Activated T-cell treated with anti-CD3 and anti-CD28 coated beads, Interleukin-2, amount 50 U/mL, for 1 hour (primary cell): ENCODE measurements around the gene FAM131A.
A peak's percentile ranks its signal among the peaks of the same experiment; 100 is the strongest.
"Not testable (repeated sequence)": the region's sequence is repeated elsewhere in the genome, so short reads cannot be mapped to it uniquely, and the experiment has no call there.

Experiments used
- DNase-seq: peaks from one replicate; pipeline ENCODE4 v3.0.0-alpha.2; 2020

FAM131A gene

GRCh38 chr3:184320104-184320445 is 17.3 kb upstream of the FAM131A start:
- peak; percentile 50 for DNase-seq

GRCh38 chr3:184321666-184322065 is 15.7 kb upstream of the FAM131A start:
- no peak for DNase-seq

GRCh38 chr3:184322731-184323487 is 14.5 kb upstream of the FAM131A start:
- DNase-seq = no peak

GRCh38 chr3:184323696-184324095 is 13.7 kb upstream of the FAM131A start:
- no peak for DNase-seq

- no peak for DNase-seq
Measured at GRCh38 chr3:184325269-184325668, 12.1 kb upstream of the FAM131A start.

GRCh38 chr3:184325715-184326369 is 11.6 kb upstream of the FAM131A start:
- DNase-seq = no peak

- no peak for DNase-seq
Measured at GRCh38 chr3:184327171-184327570, 10.2 kb upstream of the FAM131A start.

- no peak for DNase-seq
Measured at GRCh38 chr3:184328516-184328915, 8.9 kb upstream of the FAM131A start.

- no peak for DNase-seq
Measured at GRCh38 chr3:184332370-184333090, 4.9 kb upstream of the FAM131A start.

- DNase-seq = no peak
Measured at GRCh38 chr3:184333190-184333589, 4.2 kb upstream of the FAM131A start.

- no peak for DNase-seq
Measured at GRCh38 chr3:184333700-184334099, 3.7 kb upstream of the FAM131A start.

GRCh38 chr3:184334470-184335158 is 2.8 kb upstream of the FAM131A start:
- peak; percentile 53 for DNase-seq

GRCh38 chr3:184335291-184335660 is 2.1 kb upstream of the FAM131A start:
- DNase-seq = no peak

- DNase-seq = peak; percentile 97
Measured at GRCh38 chr3:184335661-184336546, 1.5 kb upstream of the FAM131A start.

- no peak for DNase-seq
Measured at GRCh38 chr3:184336547-184337398, 627 bp upstream of the FAM131A start.

GRCh38 chr3:184337981-184338380 is 581 bp downstream of the FAM131A start:
- DNase-seq = no peak

- DNase-seq = no peak
Measured at GRCh38 chr3:184338511-184338945, 1.1 kb downstream of the FAM131A start.

GRCh38 chr3:184339001-184339400 is 1.6 kb downstream of the FAM131A start:
- no peak for DNase-seq

GRCh38 chr3:184339451-184340135 is 2.2 kb downstream of the FAM131A start:
- DNase-seq = not testable (repeated sequence)

GRCh38 chr3:184341925-184342324 is 4.5 kb downstream of the FAM131A start:
- DNase-seq = no peak
